Limb (tissue), 2 donors: ENCODE data around the gene LRRIQ3.
"Not testable (repeated sequence)": the region's sequence is repeated elsewhere in the genome, so short reads cannot be mapped to it uniquely, and the experiment has no call there.

Experiments used
- DNase-seq, 2 donors: peaks; one replicate each; pipeline ENCODE4 v3.0.0-alpha.2; 2016; ENCODE audit errors: extremely low spot score in 2 of 2

LRRIQ3 gene

GRCh38 chr1:74197657-74198552 lies at the start of gene LRRIQ3, which contains the start of gene FPGT:
LRRIQ3 (minus strand) TSS chr1:74198176; CDS start chr1:74183684, 14,492 bp downstream.
FPGT (plus strand) TSS chr1:74198242; CDS start chr1:74198279, 37 bp downstream.
- DNase-seq, result peak; percentile 98 to 99

- no peak for DNase-seq
These were observed 48.3 kb upstream of the LRRIQ3 start for GRCh38 chr1:74246315-74246714.

GRCh38 chr1:74245168-74245772 lies 47.3 kb upstream of the LRRIQ3 start:
- no peak for DNase-seq

- no peak for DNase-seq
These were observed 39.8 kb upstream of the LRRIQ3 start for GRCh38 chr1:74237787-74238186.

- DNase-seq, result no peak
These were observed 39.1 kb upstream of the LRRIQ3 start for GRCh38 chr1:74237035-74237434.

GRCh38 chr1:74236440-74236839 lies 38.5 kb upstream of the LRRIQ3 start:
- no peak for DNase-seq

GRCh38 chr1:74235153-74235552 lies 37.2 kb upstream of the LRRIQ3 start, which contains the start of gene TNNI3K:
TNNI3K (plus strand) TSS chr1:74235387; CDS start chr1:74235452, 65 bp downstream.
- DNase-seq, result no peak

GRCh38 chr1:74223453-74223852 lies 25.5 kb upstream of the LRRIQ3 start:
- DNase-seq, result no peak

GRCh38 chr1:74222701-74223100 lies 24.7 kb upstream of the LRRIQ3 start:
- no peak for DNase-seq

GRCh38 chr1:74215229-74215628 lies 17.3 kb upstream of the LRRIQ3 start:
- DNase-seq, result no peak

- no peak for DNase-seq
These were observed 7.3 kb upstream of the LRRIQ3 start for GRCh38 chr1:74205266-74205665.

- no peak for DNase-seq
These were observed 1.5 kb upstream of the LRRIQ3 start for GRCh38 chr1:74199504-74199903.

- DNase-seq, result no peak
These were observed 721 bp downstream of the LRRIQ3 start for GRCh38 chr1:74197255-74197654.

- no peak for DNase-seq
These were observed 2.6 kb downstream of the LRRIQ3 start for GRCh38 chr1:74195339-74195738.

- DNase-seq, result no peak
These were observed 4.1 kb downstream of the LRRIQ3 start for GRCh38 chr1:74193908-74194307.

- no peak for DNase-seq
These were observed 17.5 kb downstream of the LRRIQ3 start for GRCh38 chr1:74180490-74180889.

- not testable (repeated sequence) for DNase-seq
These were observed 23.6 kb downstream of the LRRIQ3 start for GRCh38 chr1:74174423-74174822.

- no peak for DNase-seq
These were observed 35.6 kb downstream of the LRRIQ3 start for GRCh38 chr1:74162333-74162732.

- no peak for DNase-seq
These were observed 36.5 kb downstream of the LRRIQ3 start for GRCh38 chr1:74161497-74161896.

GRCh38 chr1:74160046-74160445 lies 37.9 kb downstream of the LRRIQ3 start:
- DNase-seq, result no peak

- no peak for DNase-seq
These were observed 52.9 kb downstream of the LRRIQ3 start for GRCh38 chr1:74145086-74145485.

- not testable (repeated sequence) for DNase-seq
These were observed 80.6 kb downstream of the LRRIQ3 start for GRCh38 chr1:74117370-74117769.

GRCh38 chr1:74113333-74113732 lies 84.6 kb downstream of the LRRIQ3 start:
- no peak for DNase-seq
